Suppressor macrophage (primary cell): ENCODE measurements around the gene NDN.

Source experiments
- DNase-seq, 4 experiments: peaks; one replicate each; pipeline ENCODE4 v3.0.0-alpha.2; 2020 to 2022

NDN gene

GRCh38 chr15:23642413-23643044 is 44.6 kb downstream of the NDN start:
- peak; percentile 61 to 73 (median 68) for DNase-seq
